Panc1 (cell line): ENCODE data around the gene FRMPD3. TPM values are rescaled to one million over a fixed set of nuclear protein-coding genes. Genes with fewer than 3 reads are reported as not detected.

ENCODE experiments used
- ATAC-seq: fragments of 200-7000 bp; cut with Tn5 transposase; 2 replicates; pipeline ENCODE4 v1.9.1; 2020; ENCODE audit warnings: mild to moderate bottlenecking, moderate library complexity
- BruUV-seq: library from RNA; stranded (reverse); fragments of 400-500 nt; replicated peaks from 2 replicates; lab custom pipeline; 2021; lab: Mats Ljungman, UMichigan
- CTCF ChIA-PET: fragments of 300-600 bp; sonication (Branson Sonifier 250); formaldehyde crosslinking; loops from one replicate; lab custom pipeline; 2022; ENCODE audit warnings: antibody characterized with exemption; lab: Charles Lee
- POLR2A ChIA-PET: fragments of 300-600 bp; sonication (Branson Sonifier 250); formaldehyde crosslinking; loops from one replicate; lab custom pipeline; 2022; ENCODE audit warnings: antibody characterized with exemption; lab: Charles Lee
- DNase-seq: peaks from one replicate; pipeline ENCODE4 v3.0.0-alpha.2; 2010; ENCODE audit warnings: low read depth, low spot score
- H3K27ac ChIP-seq: 2 replicates; pipeline ENCODE4 v1.5.1; 2011; ENCODE audit warnings: mild to moderate bottlenecking, low read length, inconsistent platforms
- H3K27me3 ChIP-seq: fragments of 200-500 bp; sonication (Bioruptor generic); 2 replicates; pipeline ENCODE4 v1.6.0; 2014; ENCODE audit warnings: low read length, inconsistent platforms; ENCODE audit not compliant: control insufficient read depth, insufficient read depth
- H3K36me3 ChIP-seq: fragments of 200-500 bp; sonication (Bioruptor generic); 2 replicates; pipeline ENCODE4 v1.5.1; 2014; ENCODE audit warnings: inconsistent platforms, mild to moderate bottlenecking, low read length, moderate library complexity; ENCODE audit not compliant: control insufficient read depth, insufficient read depth
- H3K4me1 ChIP-seq: 2 replicates; pipeline ENCODE4 v1.5.1; 2011; ENCODE audit warnings: inconsistent platforms, mild to moderate bottlenecking, low read length, moderate library complexity; ENCODE audit not compliant: control insufficient read depth, insufficient read depth
- H3K4me3 ChIP-seq, 2 experiments: 2 replicates each; pipeline ENCODE4 v1.5.1; 2011 to 2012; ENCODE audit warnings: low read depth in 2 of 2, low read length in 2 of 2, mild to moderate bottlenecking in 2 of 2, inconsistent platforms in 1 of 2, moderate library complexity in 1 of 2
- H3K9me3 ChIP-seq: fragments of 200-500 bp; sonication (Bioruptor generic); 2 replicates; pipeline ENCODE4 v1.5.1; 2014; ENCODE audit warnings: low read depth, mild to moderate bottlenecking, inconsistent platforms, low read length, moderate library complexity; ENCODE audit not compliant: control insufficient read depth, insufficient read depth
- POLR2AphosphoS5 ChIP-seq: IDR thresholded peaks from 2 replicates; pipeline ENCODE4 v1.6.1; 2012; ENCODE audit warnings: mild to moderate bottlenecking, low read depth, low read length, moderate library complexity
- SIN3A ChIP-seq: IDR thresholded peaks from 2 replicates; pipeline ENCODE4 v1.6.1; 2012; ENCODE audit warnings: low read depth, mild to moderate bottlenecking, low read length, moderate library complexity, borderline replicate concordance; ENCODE audit not compliant: insufficient read depth
- TCF7L2 ChIP-seq: IDR thresholded peaks from 2 replicates; pipeline ENCODE4 v1.6.1; 2011; ENCODE audit warnings: mild to moderate bottlenecking, low read depth, low read length, inconsistent platforms
- in situ Hi-C: cut with HindIII; loops from 2 replicates; pipeline ENCODE4 v1.10.0; 2016; ENCODE audit warnings: low sequenced_read_pairs, low pct_unique_long_range_greater_than_20kb
- intact Hi-C: fragments of 100-400 bp; cut with micrococcal nuclease; formaldehyde crosslinking; loops from one replicate; pipeline ENCODE4 v1.10.0; 2022; ENCODE audit not compliant: unreplicated experiment
- total RNA-seq: library from RNA; stranded (reverse); gene quantifications from one replicate; pipeline ENCODE4 v1.2.1, GENCODE V29; 2021; ENCODE audit not compliant: unreplicated experiment
- TF ChIP-seq, protein P1 (sequence below), 2 experiments: IDR thresholded peaks; 2 replicates each; pipeline ENCODE4 v1.6.1; 2011 to 2012; ENCODE audit warnings: low read depth in 2 of 2, control low read depth in 1 of 2, low read length in 1 of 2, mild to moderate bottlenecking in 1 of 2, moderate library complexity in 1 of 2; ENCODE audit not compliant: insufficient read depth in 1 of 2
- TF ChIP-seq, protein P2 (sequence below): fragments of 450-650 bp; IDR thresholded peaks from 2 replicates; pipeline ENCODE4 v1.5.1; 2017; ENCODE audit warnings: mild to moderate bottlenecking

The FRMPD3 gene
- total RNA-seq, 1 experiment from 2014 or later, result 0.31 TPM

DNA sequence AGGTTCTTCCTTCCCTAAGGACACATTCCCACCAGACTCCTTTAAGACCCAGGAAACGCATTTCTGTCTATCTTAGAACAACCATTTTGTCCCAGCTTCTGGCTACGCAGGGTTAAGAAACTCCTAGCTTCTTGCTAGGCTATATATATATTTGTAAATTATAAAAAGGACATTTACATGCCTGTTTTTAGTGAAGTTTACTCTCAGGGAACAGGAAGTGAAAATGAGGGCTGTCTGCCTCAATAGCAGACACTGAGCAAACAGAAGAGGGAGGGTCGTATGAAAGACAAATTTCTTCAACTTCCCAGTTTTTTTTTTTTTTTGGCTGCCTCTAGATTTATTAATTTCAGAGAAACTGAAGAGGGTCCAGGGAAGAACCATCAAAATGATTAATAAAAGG lies 9.3 kb upstream of the FRMPD3 start:
- Histone ChIP-seq H3K27ac (no peak overlapping the region), H3K4me1 (no peaks in the 10 kb centered on the region), H3K9me3 (no peaks in the 10 kb centered on the region), H3K36me3 (no peaks in the 10 kb centered on the region), H3K27me3 (no peaks in the 10 kb centered on the region), H3K4me3 (no peak overlapping the region)
- no peak for ATAC-seq
- intact Hi-C loops, result no loop called here
- POLR2A ChIA-PET, result no interaction called here
- no TSS peak for BruUV-seq
- in situ Hi-C loops, result no loop called here
- DNase-seq, result no peak
- CTCF ChIA-PET, result interaction anchor here (0.6 kb wide), 1 partner anchor 151 kb away, joined by 4 read pairs; no protein-coding TSS in a partner anchor
- no peak for TF ChIP-seq POLR2AphosphoS5
- no peak for TF ChIP-seq TCF7L2
- TF ChIP-seq, protein P1, sequence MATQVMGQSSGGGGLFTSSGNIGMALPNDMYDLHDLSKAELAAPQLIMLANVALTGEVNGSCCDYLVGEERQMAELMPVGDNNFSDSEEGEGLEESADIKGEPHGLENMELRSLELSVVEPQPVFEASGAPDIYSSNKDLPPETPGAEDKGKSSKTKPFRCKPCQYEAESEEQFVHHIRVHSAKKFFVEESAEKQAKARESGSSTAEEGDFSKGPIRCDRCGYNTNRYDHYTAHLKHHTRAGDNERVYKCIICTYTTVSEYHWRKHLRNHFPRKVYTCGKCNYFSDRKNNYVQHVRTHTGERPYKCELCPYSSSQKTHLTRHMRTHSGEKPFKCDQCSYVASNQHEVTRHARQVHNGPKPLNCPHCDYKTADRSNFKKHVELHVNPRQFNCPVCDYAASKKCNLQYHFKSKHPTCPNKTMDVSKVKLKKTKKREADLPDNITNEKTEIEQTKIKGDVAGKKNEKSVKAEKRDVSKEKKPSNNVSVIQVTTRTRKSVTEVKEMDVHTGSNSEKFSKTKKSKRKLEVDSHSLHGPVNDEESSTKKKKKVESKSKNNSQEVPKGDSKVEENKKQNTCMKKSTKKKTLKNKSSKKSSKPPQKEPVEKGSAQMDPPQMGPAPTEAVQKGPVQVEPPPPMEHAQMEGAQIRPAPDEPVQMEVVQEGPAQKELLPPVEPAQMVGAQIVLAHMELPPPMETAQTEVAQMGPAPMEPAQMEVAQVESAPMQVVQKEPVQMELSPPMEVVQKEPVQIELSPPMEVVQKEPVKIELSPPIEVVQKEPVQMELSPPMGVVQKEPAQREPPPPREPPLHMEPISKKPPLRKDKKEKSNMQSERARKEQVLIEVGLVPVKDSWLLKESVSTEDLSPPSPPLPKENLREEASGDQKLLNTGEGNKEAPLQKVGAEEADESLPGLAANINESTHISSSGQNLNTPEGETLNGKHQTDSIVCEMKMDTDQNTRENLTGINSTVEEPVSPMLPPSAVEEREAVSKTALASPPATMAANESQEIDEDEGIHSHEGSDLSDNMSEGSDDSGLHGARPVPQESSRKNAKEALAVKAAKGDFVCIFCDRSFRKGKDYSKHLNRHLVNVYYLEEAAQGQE (IDR thresholded peaks at IDR 0.05; ENCODE audit: insufficient read depth in 1 of 2, low read depth in 2 of 2, low read length in 1 of 2), result no peak
- TF ChIP-seq, protein P2, sequence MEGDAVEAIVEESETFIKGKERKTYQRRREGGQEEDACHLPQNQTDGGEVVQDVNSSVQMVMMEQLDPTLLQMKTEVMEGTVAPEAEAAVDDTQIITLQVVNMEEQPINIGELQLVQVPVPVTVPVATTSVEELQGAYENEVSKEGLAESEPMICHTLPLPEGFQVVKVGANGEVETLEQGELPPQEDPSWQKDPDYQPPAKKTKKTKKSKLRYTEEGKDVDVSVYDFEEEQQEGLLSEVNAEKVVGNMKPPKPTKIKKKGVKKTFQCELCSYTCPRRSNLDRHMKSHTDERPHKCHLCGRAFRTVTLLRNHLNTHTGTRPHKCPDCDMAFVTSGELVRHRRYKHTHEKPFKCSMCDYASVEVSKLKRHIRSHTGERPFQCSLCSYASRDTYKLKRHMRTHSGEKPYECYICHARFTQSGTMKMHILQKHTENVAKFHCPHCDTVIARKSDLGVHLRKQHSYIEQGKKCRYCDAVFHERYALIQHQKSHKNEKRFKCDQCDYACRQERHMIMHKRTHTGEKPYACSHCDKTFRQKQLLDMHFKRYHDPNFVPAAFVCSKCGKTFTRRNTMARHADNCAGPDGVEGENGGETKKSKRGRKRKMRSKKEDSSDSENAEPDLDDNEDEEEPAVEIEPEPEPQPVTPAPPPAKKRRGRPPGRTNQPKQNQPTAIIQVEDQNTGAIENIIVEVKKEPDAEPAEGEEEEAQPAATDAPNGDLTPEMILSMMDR, result no peak
- TF ChIP-seq SIN3A, result no peak

DNA sequence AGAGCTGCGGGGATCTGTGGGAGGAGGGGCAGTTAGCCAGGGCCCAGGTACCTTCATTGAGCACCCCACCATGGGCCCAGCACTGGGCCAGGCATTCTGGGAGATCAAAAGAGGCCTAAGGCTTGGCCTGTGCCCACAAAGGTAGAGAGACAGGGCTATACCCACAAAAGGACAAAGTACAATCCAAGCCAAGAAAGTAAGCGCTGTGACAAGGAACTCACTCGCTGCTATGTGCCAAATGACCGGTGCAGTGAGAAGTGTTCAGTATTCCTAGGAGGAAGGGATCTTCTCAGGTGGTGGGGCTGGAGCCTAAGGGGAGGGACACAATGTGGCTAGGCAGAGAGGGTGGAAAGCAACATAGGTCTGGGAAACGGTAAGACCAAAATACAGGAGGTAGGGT lies 8.8 kb upstream of the FRMPD3 start:
- intact Hi-C loops, result no loop called here
- H3K27ac ChIP-seq, result no peak overlapping the region

More for the DNA sequence above, 8.8 kb upstream of the FRMPD3 start:
- Histone ChIP-seq H3K27me3 (no peaks in the 10 kb centered on the region), H3K9me3 (no peaks in the 10 kb centered on the region), H3K36me3 (no peaks in the 10 kb centered on the region), H3K4me1 (no peaks in the 10 kb centered on the region), H3K4me3 (no peak overlapping the region)
- no TSS peak for BruUV-seq
- CTCF ChIA-PET, result interaction anchor here (0.6 kb wide), 1 partner anchor 152 kb away, joined by 4 read pairs; no protein-coding TSS in a partner anchor
- DNase-seq, result no peak
- in situ Hi-C loops, result no loop called here
- TF ChIP-seq TCF7L2 (no peak), SIN3A (no peak), POLR2AphosphoS5 (no peak)
- TF ChIP-seq, protein P1 (IDR thresholded peaks at IDR 0.05; ENCODE audit: insufficient read depth in 1 of 2, low read depth in 2 of 2, low read length in 1 of 2), result no peak
- TF ChIP-seq, protein P2, result no peak
- POLR2A ChIA-PET, result no interaction called here
- ATAC-seq, result no peak
